ENCODE measurements around the gene UNC5B.

- TF ChIP-seq CTCF (IDR thresholded peaks at IDR 0.05) (no peak), POLR2A (IDR thresholded peaks at IDR 0.05) (no peak)
These were observed 5.1 kb downstream of the UNC5B start for GRCh38 chr10:71217266-71218045.

Measured in thyroid gland (tissue), 4 donors.